IMR-90 (cell line): ENCODE measurements around the gene PRELP. TPM values are rescaled to one million over a fixed set of nuclear protein-coding genes. Genes with fewer than 3 reads are reported as not detected.

Source experiments
- ATAC-seq: fragments of 200-7000 bp; cut with Tn5 transposase; 2 replicates; pipeline ENCODE4 v1.9.1; 2020; ENCODE audit warnings: low read depth, mild to moderate bottlenecking, moderate library complexity
- BruUV-seq: library from RNA; stranded (reverse); fragments of 400-500 nt; replicated peaks from 2 replicates; lab custom pipeline; 2021; lab: Mats Ljungman, UMichigan
- CTCF ChIA-PET: fragments of 300-600 bp; formaldehyde crosslinking; extraction: SDS; loops from one replicate; lab custom pipeline; 2021; ENCODE audit warnings: antibody characterized with exemption; lab: Yijun Ruan, JAX
- POLR2A ChIA-PET: fragments of 300-600 bp; sonication (Branson Sonifier 250); formaldehyde crosslinking; loops from one replicate; lab custom pipeline; 2022; ENCODE audit warnings: antibody characterized with exemption; ENCODE audit not compliant: unreplicated experiment; lab: Charles Lee
- DNase-seq: peaks from one replicate; pipeline ENCODE4 v3.0.0; 2013
- H2AFZ ChIP-seq: replicated peaks from 2 replicates; pipeline ENCODE3; 2013; ENCODE audit warnings: low read length, mild to moderate bottlenecking; ENCODE audit not compliant: poor library complexity
- H2AK5ac ChIP-seq: 2 replicates; pipeline ENCODE4 v1.6.1; 2013; ENCODE audit warnings: low read depth, low read length, inconsistent platforms
- H2AK9ac ChIP-seq: replicated peaks from 2 replicates; pipeline ENCODE3; 2013; ENCODE audit warnings: mild to moderate bottlenecking, low read depth, low read length, moderate library complexity; ENCODE audit not compliant: poor library complexity
- H2BK120ac ChIP-seq: 2 replicates; pipeline ENCODE4 v1.6.1; 2013; ENCODE audit warnings: low read depth, low read length, inconsistent platforms
- H2BK15ac ChIP-seq: 3 replicates; pipeline ENCODE4 v1.6.1; 2013; ENCODE audit warnings: low read depth, low read length, inconsistent platforms
- H2BK20ac ChIP-seq: 2 replicates; pipeline ENCODE4 v1.6.1; 2013; ENCODE audit warnings: low read depth, mild to moderate bottlenecking, inconsistent platforms, low read length, moderate library complexity
- H2BK5ac ChIP-seq: 2 replicates; pipeline ENCODE4 v1.6.1; 2013; ENCODE audit warnings: mild to moderate bottlenecking, low read depth, low read length, inconsistent platforms; ENCODE audit not compliant: poor library complexity, severe bottlenecking
- H3K14ac ChIP-seq: replicated peaks from 2 replicates; pipeline ENCODE4 v1.6.1; 2013; ENCODE audit warnings: low read depth, low read length, inconsistent platforms
- H3K18ac ChIP-seq: 2 replicates; pipeline ENCODE4 v1.6.1; 2013; ENCODE audit warnings: low read depth, low read length, control low read depth
- H3K23ac ChIP-seq: 2 replicates; pipeline ENCODE4 v1.6.1; 2013; ENCODE audit warnings: low read depth, low read length, inconsistent platforms
- H3K27ac ChIP-seq: 2 replicates; pipeline ENCODE4 v1.5.1; 2013; ENCODE audit warnings: mild to moderate bottlenecking, control low read depth, low read length; ENCODE audit not compliant: insufficient read depth
- H3K27me3 ChIP-seq: 2 replicates; pipeline ENCODE4 v1.6.1; 2013; ENCODE audit warnings: low read length; ENCODE audit not compliant: control insufficient read depth, insufficient read depth
- H3K36me3 ChIP-seq: 2 replicates; pipeline ENCODE4 v1.6.1; 2013; ENCODE audit warnings: low read length, mixed read lengths; ENCODE audit not compliant: control insufficient read depth, insufficient read depth
- H3K4ac ChIP-seq: 2 replicates; pipeline ENCODE4 v1.6.1; 2013; ENCODE audit warnings: low read depth, low read length, inconsistent platforms
- H3K4me1 ChIP-seq: 2 replicates; pipeline ENCODE4 v1.6.1; 2013; ENCODE audit warnings: low read length, mixed read lengths; ENCODE audit not compliant: control insufficient read depth, insufficient read depth
- H3K4me2 ChIP-seq: 2 replicates; pipeline ENCODE4 v1.6.1; 2013; ENCODE audit warnings: low read depth, mild to moderate bottlenecking, control low read depth, low read length, moderate library complexity
- H3K4me3 ChIP-seq: 2 replicates; pipeline ENCODE4 v1.5.1; 2013; ENCODE audit warnings: low read depth, mild to moderate bottlenecking, control low read depth, low read length, moderate library complexity; ENCODE audit not compliant: insufficient read depth
- H3K56ac ChIP-seq: 2 replicates; pipeline ENCODE4 v1.6.1; 2013; ENCODE audit warnings: low read length, inconsistent platforms; ENCODE audit not compliant: insufficient read depth; ENCODE audit errors: extremely low read depth
- H3K79me1 ChIP-seq, 2 experiments: 2 replicates each; pipeline ENCODE4 v1.6.1; 2013; ENCODE audit warnings: low read length in 2 of 2, inconsistent platforms in 1 of 2, low read depth in 1 of 2
- H3K9ac ChIP-seq: 2 replicates; pipeline ENCODE4 v1.6.1; 2013; ENCODE audit warnings: low read depth, low read length, control low read depth
- H3K9me1 ChIP-seq: 2 replicates; pipeline ENCODE4 v1.6.1; 2013; ENCODE audit warnings: low read length, inconsistent platforms; ENCODE audit not compliant: insufficient read depth
- H3K9me3 ChIP-seq: 2 replicates; pipeline ENCODE4 v1.6.1; 2013; ENCODE audit warnings: low read length; ENCODE audit not compliant: control insufficient read depth, insufficient read depth
- H4K20me1 ChIP-seq: 2 replicates; pipeline ENCODE4 v1.6.1; 2013; ENCODE audit warnings: low read length, inconsistent platforms; ENCODE audit not compliant: insufficient read depth
- H4K5ac ChIP-seq: 2 replicates; pipeline ENCODE4 v1.6.1; 2013; ENCODE audit warnings: mild to moderate bottlenecking, low read depth, low read length, control low read depth
- H4K8ac ChIP-seq, 2 experiments: 2 replicates each; pipeline ENCODE4 v1.6.1; 2013; ENCODE audit warnings: low read depth in 2 of 2, low read length in 2 of 2, control low read depth in 1 of 2, inconsistent platforms in 1 of 2
- H4K91ac ChIP-seq: 2 replicates; pipeline ENCODE4 v1.6.1; 2013; ENCODE audit warnings: low read depth, low read length, inconsistent platforms; ENCODE audit not compliant: insufficient read depth
- CHD1 ChIP-seq: IDR thresholded peaks from 2 replicates; pipeline ENCODE4 v1.6.1; 2012; ENCODE audit warnings: low read depth, low read length, improper control_type of control experiment
- WGBS, 2 experiments: methylation state at CpG; one replicate each; pipeline versions ENCODE4 v1.1.5 to v1.1.7; 2013; ENCODE audit warnings: missing lambda C conversion rate in 2 of 2; ENCODE audit not compliant: insufficient read length in 1 of 2; ENCODE audit errors: extremely low coverage in 2 of 2; 5-methylcytosine and 5-hydroxymethylcytosine counted together
- dilution Hi-C: fragments of 300-500 bp; cut with HindIII; formaldehyde crosslinking; loops from one replicate; pipeline ENCODE4 v1.14.3; 2018; ENCODE audit warnings: low sequenced_read_pairs; ENCODE audit not compliant: unreplicated experiment
- in situ Hi-C: fragments of 300-500 bp; cut with MboI; formaldehyde crosslinking; loops from 3 replicates; pipeline ENCODE4 v1.14.3; 2019; ENCODE audit warnings: low sequenced_read_pairs, inconsistent platforms, mixed read lengths
- intact Hi-C: fragments of 100-400 bp; cut with micrococcal nuclease; formaldehyde crosslinking; loops from 2 replicates; pipeline ENCODE4 v1.10.0; 2022
- polyA plus RNA-seq, 3 experiments: library from polyadenylated mRNA; depleted of rRNA; stranded (reverse); fragments of >200 nt; gene quantifications; 2 replicates each; pipeline ENCODE4 v1.2.3, GENCODE V29; 2012; ENCODE audit warnings: low replicate concordance in 1 of 3
- total RNA-seq: library from RNA; depleted of rRNA; stranded (reverse); fragments of >200 nt; gene quantifications from 2 replicates; pipeline ENCODE4 v1.2.3, GENCODE V29; 2012

The PRELP gene
- total and polyA plus RNA-seq, 2 of the 4 experiments (the other 2 are of a cell fraction): 0.56 TPM; not detected in 1

DNA sequence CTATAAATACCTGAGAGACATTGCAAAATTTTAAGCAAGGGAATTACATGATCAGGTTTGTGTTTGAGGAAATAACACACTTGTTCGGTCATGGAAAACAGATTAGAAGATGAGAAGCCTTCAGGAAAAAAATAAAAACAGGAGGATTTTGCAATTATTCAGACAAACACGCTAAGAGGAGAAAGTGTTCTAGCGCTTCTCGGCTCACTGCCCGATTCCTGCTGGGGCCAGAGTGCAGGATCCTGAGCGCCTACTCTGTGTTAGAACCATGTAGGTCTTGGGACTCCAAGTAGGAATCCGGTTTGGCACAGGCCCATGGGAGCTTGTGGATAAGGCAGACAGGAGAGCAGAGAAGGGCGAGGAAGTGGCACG is 8.1 kb upstream of the PRELP start:
- no peak overlapping the region for H4K8ac ChIP-seq
- no peaks in the 10 kb centered on the region for H4K20me1 ChIP-seq
- no peak overlapping the region for H3K18ac ChIP-seq
- ATAC-seq (no peak), DNase-seq (no peak)
- ChIA-PET POLR2A (no interaction called here), CTCF (no interaction called here)
- in situ Hi-C loops: no loop called here
- no peaks in the 10 kb centered on the region for H3K9me3 ChIP-seq
- H3K27ac ChIP-seq: no peak overlapping the region
- WGBS, 2 experiments: 86% methylated on average over 5 of the region's 9 CpGs; no CpG with 5 or more reads in 1 of the 2 experiments
- H4K5ac ChIP-seq: no peak overlapping the region
- no peak overlapping the region for H2BK20ac ChIP-seq
- H3K56ac ChIP-seq: no peak overlapping the region
- H3K36me3 ChIP-seq: no peaks in the 10 kb centered on the region
- H3K9ac ChIP-seq: no peak overlapping the region
- no peak overlapping the region for H3K14ac ChIP-seq
- dilution Hi-C loops: no loop called here
- no peak overlapping the region for H2AK5ac ChIP-seq
- H3K23ac ChIP-seq: no peak overlapping the region
- peak overlapping the region; percentile 45 for H2AFZ ChIP-seq
- H3K27me3 ChIP-seq: peaks cover 4% of the 10 kb centered on the region
- peaks cover 19% of the 10 kb centered on the region for H3K4me1 ChIP-seq
- H3K4me3 ChIP-seq: no peak overlapping the region
- no peak overlapping the region for H3K4me2 ChIP-seq
- H2BK5ac ChIP-seq: no peak overlapping the region
- no peak overlapping the region for H2BK15ac ChIP-seq
- intact Hi-C loops: no loop called here
- H3K9me1 ChIP-seq: peaks cover 6% of the 10 kb centered on the region
- H2AK9ac ChIP-seq: no peak overlapping the region
- no peak overlapping the region for H4K91ac ChIP-seq
- no peak overlapping the region for H3K4ac ChIP-seq
- no peak overlapping the region for H2BK120ac ChIP-seq
- BruUV-seq: no TSS peak
- no peaks in the 10 kb centered on the region for H3K79me1 ChIP-seq
- no peak for TF ChIP-seq CHD1
